H9 (cell line): Measurements from ENCODE around the gene SSNA1. TPM values are rescaled to one million over a fixed set of nuclear protein-coding genes. Genes with fewer than 3 reads are reported as not detected.

Experiments
- DNase-seq: peaks from one replicate; pipeline ENCODE4 v3.0.0-alpha.2; 2017
- H2AFZ ChIP-seq: one replicate; pipeline ENCODE4 v1.6.1; 2013; ENCODE audit warnings: mild to moderate bottlenecking, low read length, control low read depth, moderate library complexity
- H2AK5ac ChIP-seq: 2 replicates; pipeline ENCODE4 v1.6.1; 2013; ENCODE audit warnings: low read length, control low read depth, mixed read lengths; ENCODE audit not compliant: insufficient read length
- H2BK120ac ChIP-seq: one replicate; pipeline ENCODE4 v1.6.1; 2013; ENCODE audit warnings: low read depth, mild to moderate bottlenecking, low read length, control low read depth, inconsistent platforms; ENCODE audit not compliant: poor library complexity, severe bottlenecking
- H2BK12ac ChIP-seq: 2 replicates; pipeline ENCODE4 v1.6.1; 2013; ENCODE audit warnings: low read length, control low read depth, mixed read lengths, low read depth; ENCODE audit not compliant: insufficient read length
- H2BK15ac ChIP-seq: 2 replicates; pipeline ENCODE4 v1.6.1; 2013; ENCODE audit warnings: low read depth, low read length, control low read depth
- H2BK20ac ChIP-seq: one replicate; pipeline ENCODE4 v1.6.1; 2013; ENCODE audit warnings: low read depth, mild to moderate bottlenecking, low read length, control low read depth, inconsistent platforms; ENCODE audit not compliant: poor library complexity, severe bottlenecking
- H2BK5ac ChIP-seq: 2 replicates; pipeline ENCODE4 v1.6.1; 2013; ENCODE audit warnings: low read length, control low read depth, mixed read lengths; ENCODE audit not compliant: insufficient read length
- H3K14ac ChIP-seq: 2 replicates; pipeline ENCODE4 v1.6.1; 2013; ENCODE audit warnings: low read length, control low read depth; ENCODE audit not compliant: insufficient read depth
- H3K18ac ChIP-seq: 2 replicates; pipeline ENCODE4 v1.6.1; 2013; ENCODE audit warnings: low read depth, mild to moderate bottlenecking, mixed read lengths, low read length, control low read depth; ENCODE audit not compliant: insufficient read length
- H3K23ac ChIP-seq: 2 replicates; pipeline ENCODE4 v1.6.1; 2013; ENCODE audit warnings: low read length, control low read depth, mixed read lengths, low read depth; ENCODE audit not compliant: insufficient read length
- H3K23me2 ChIP-seq: 2 replicates; pipeline ENCODE4 v1.6.1; 2013; ENCODE audit warnings: low read depth, mild to moderate bottlenecking, mixed read lengths, low read length, control low read depth; ENCODE audit not compliant: insufficient read length, poor library complexity, severe bottlenecking
- H3K27ac ChIP-seq: 2 replicates; pipeline ENCODE4 v1.5.1; 2013; ENCODE audit warnings: low read length, control low read depth, mixed read lengths, low read depth; ENCODE audit not compliant: insufficient read length
- H3K27me3 ChIP-seq: 2 replicates; pipeline ENCODE4 v1.6.1; 2013; ENCODE audit warnings: low read length, control low read depth, inconsistent platforms; ENCODE audit not compliant: insufficient read depth
- H3K4ac ChIP-seq: 2 replicates; pipeline ENCODE4 v1.6.1; 2013; ENCODE audit warnings: low read depth, mild to moderate bottlenecking, control low read depth, inconsistent platforms, low read length, moderate library complexity
- H3K4me1 ChIP-seq: 2 replicates; pipeline ENCODE4 v1.6.1; 2013; ENCODE audit warnings: low read length, control low read depth, inconsistent platforms; ENCODE audit not compliant: insufficient read depth
- H3K4me2 ChIP-seq: 2 replicates; pipeline ENCODE4 v1.6.1; 2013; ENCODE audit warnings: low read length, control low read depth, mixed read lengths; ENCODE audit not compliant: insufficient read length, insufficient read depth
- H3K56ac ChIP-seq: 2 replicates; pipeline ENCODE4 v1.6.1; 2013; ENCODE audit warnings: low read depth, mild to moderate bottlenecking, mixed read lengths, low read length, control low read depth; ENCODE audit not compliant: insufficient read length
- H3K79me1 ChIP-seq: 2 replicates; pipeline ENCODE4 v1.6.1; 2013; ENCODE audit warnings: low read depth, mild to moderate bottlenecking, moderate library complexity, low read length, control low read depth, inconsistent platforms; ENCODE audit not compliant: insufficient read depth, poor library complexity, severe bottlenecking
- H3K79me2 ChIP-seq: 2 replicates; pipeline ENCODE4 v1.6.1; 2013; ENCODE audit warnings: low read length, control low read depth, inconsistent platforms; ENCODE audit not compliant: insufficient read depth
- H3K9ac ChIP-seq: 2 replicates; pipeline ENCODE4 v1.6.1; 2013; ENCODE audit warnings: low read length, control low read depth, mixed read lengths; ENCODE audit not compliant: insufficient read length; ENCODE audit errors: extremely low read depth
- H3K9me3 ChIP-seq: one replicate; pipeline ENCODE4 v1.6.1; 2013; ENCODE audit warnings: low read depth, low read length, inconsistent platforms; ENCODE audit not compliant: control insufficient read depth
- H3T11ph ChIP-seq: one replicate; pipeline ENCODE4 v1.6.1; 2013; ENCODE audit warnings: mild to moderate bottlenecking, low read length, control low read depth, inconsistent platforms
- H4K20me1 ChIP-seq: one replicate; pipeline ENCODE4 v1.6.1; 2013; ENCODE audit not compliant: control insufficient read depth, insufficient read length, insufficient read depth
- H4K5ac ChIP-seq: 2 replicates; pipeline ENCODE4 v1.6.1; 2013; ENCODE audit warnings: low read depth, mild to moderate bottlenecking, mixed read lengths, low read length, control low read depth; ENCODE audit not compliant: insufficient read length
- H4K8ac ChIP-seq: replicated peaks from 2 replicates; pipeline ENCODE4 v1.6.1; 2013; ENCODE audit warnings: low read length, control low read depth, mixed read lengths, low read depth; ENCODE audit not compliant: insufficient read length
- H4K91ac ChIP-seq: 2 replicates; pipeline ENCODE4 v1.6.1; 2013; ENCODE audit warnings: low read depth, mild to moderate bottlenecking, moderate library complexity, mixed read lengths, low read length, control low read depth; ENCODE audit not compliant: insufficient read length
- H3K27ac Mint-ChIP-seq, 3 experiments: 2 replicates in 2 of 3; 3 replicates in 1 of 3; pipeline ENCODE4 v1.8.0; 2020 to 2021; ENCODE audit warnings: mixed read lengths in 3 of 3, mild to moderate bottlenecking in 1 of 3, moderate library complexity in 1 of 3
- H3K27me3 Mint-ChIP-seq: 2 replicates; pipeline ENCODE4 v1.8.0; 2021; ENCODE audit warnings: low read depth, mild to moderate bottlenecking, moderate library complexity, mixed read lengths
- H3K36me3 Mint-ChIP-seq, 3 experiments: 2 replicates in 2 of 3; 3 replicates in 1 of 3; pipeline ENCODE4 v1.8.0; 2020 to 2021; ENCODE audit warnings: low read depth in 3 of 3, mixed read lengths in 3 of 3; ENCODE audit not compliant: insufficient read depth in 1 of 3
- H3K4me1 Mint-ChIP-seq, 2 experiments: 2 replicates each; pipeline ENCODE4 v1.8.0; 2020; ENCODE audit warnings: mixed read lengths in 2 of 2
- H3K4me3 Mint-ChIP-seq, 2 experiments: 2 replicates in 1 of 2; 3 replicates in 1 of 2; pipeline ENCODE4 v1.8.0; 2020 to 2021; ENCODE audit warnings: mild to moderate bottlenecking in 2 of 2, mixed read lengths in 2 of 2, moderate library complexity in 1 of 2
- H3K9me3 Mint-ChIP-seq, 2 experiments: 2 replicates in 1 of 2; 3 replicates in 1 of 2; pipeline ENCODE4 v1.8.0; 2020; ENCODE audit warnings: mild to moderate bottlenecking in 2 of 2, mixed read lengths in 2 of 2, moderate library complexity in 1 of 2
- CTCF ChIP-seq: fragments of 200-600 bp; sonication (generic); conservative IDR thresholded peaks from 3 replicates; pipeline ENCODE4 v1.8.0; 2021; ENCODE audit warnings: antibody characterized with exemption, mild to moderate bottlenecking
- WGBS: extraction: QIAGEN DNeasy Blood & Tissue Kit; methylation state at CpG from one replicate; pipeline ENCODE4 v1.1.7; 2013; ENCODE audit warnings: missing lambda C conversion rate, low lambda C conversion rate, mixed read lengths; ENCODE audit not compliant: insufficient read length; ENCODE audit errors: extremely low coverage; 5-methylcytosine and 5-hydroxymethylcytosine counted together
- total RNA-seq: library from RNA; stranded (reverse); gene quantifications from 2 replicates; pipeline ENCODE4 v1.2.1, GENCODE V29; 2021

The SSNA1 gene
- total RNA-seq, 1 experiment from 2014 or later = 69.2 TPM

- Histone ChIP-seq H3K23ac (no peak overlapping the region), H2BK15ac (no peak overlapping the region), H2BK20ac (no peak overlapping the region), H3K79me1 (no peaks in the 10 kb centered on the region), H2AK5ac (no peak overlapping the region), H4K5ac (no peak overlapping the region), H4K8ac (no peak overlapping the region), H2BK120ac (no peak overlapping the region), H3K18ac (no peak overlapping the region), H4K91ac (no peak overlapping the region), H3K14ac (no peak overlapping the region), H3K4ac (no peak overlapping the region), H3K56ac (no peak overlapping the region), H3K27me3 (peaks cover 42% of the 10 kb centered on the region; the same call in 1 of the 2 replicates), H3K4me2 (no peak overlapping the region), H2AFZ (no peak overlapping the region), H3K4me1 (no peaks in the 10 kb centered on the region), H3T11ph (no peak overlapping the region), H2BK5ac (no peak overlapping the region), H3K79me2 (no peaks in the 10 kb centered on the region), H4K20me1 (peaks cover 2% of the 10 kb centered on the region), H3K9ac (no peak overlapping the region), H2BK12ac (no peak overlapping the region), H3K23me2 (peaks cover 20% of the 10 kb centered on the region), H3K27ac (no peak overlapping the region), H3K9me3 (no peaks in the 10 kb centered on the region)
- H3K27ac Mint-ChIP-seq = no peak overlapping the region
- H3K36me3 Mint-ChIP-seq = no peaks in the 10 kb centered on the region
- no peak for TF ChIP-seq CTCF
- no peak overlapping the region; a peak in 1 of 5 replicates for H3K4me3 Mint-ChIP-seq
- H3K4me1 Mint-ChIP-seq = peaks cover 3 to 12% of the 10 kb centered on the region in 2 experiments
- DNase-seq = no peak
- peaks cover 90% of the 10 kb centered on the region for H3K27me3 Mint-ChIP-seq
- H3K9me3 Mint-ChIP-seq = no peaks in the 10 kb centered on the region; a peak in 1 of 5 replicates
- WGBS = no CpG with 5 or more reads among the region's 22 CpGs
These were observed 21.9 kb upstream of the SSNA1 start for GRCh38 chr9:137166380-137167229.
